Endometrial microvascular endothelial cells (primary cell): ENCODE measurements around the gene TRAF4. TPM values are rescaled to one million over a fixed set of nuclear protein-coding genes. Genes with fewer than 3 reads are reported as not detected.
"Not testable (repeated sequence)": the region's sequence is repeated elsewhere in the genome, so short reads cannot be mapped to it uniquely, and the experiment has no call there.

Experiments
- in situ Hi-C: cut with HindIII; loops from 2 replicates; pipeline ENCODE4 v1.10.0; 2017; ENCODE audit warnings: low sequenced_read_pairs, low pct_unique_long_range_greater_than_20kb; ENCODE audit errors: inconsistent ontology term
- total RNA-seq: library from RNA; depleted of rRNA; stranded (reverse); fragments of >200 nt; gene quantifications from one replicate; pipeline ENCODE4 v1.2.3, GENCODE V29; 2015; ENCODE audit errors: inconsistent ontology term

The TRAF4 gene
- total RNA-seq, 1 donor from 2014 or later: 14.3 TPM

- in situ Hi-C loops: no loop called here
Measured at GRCh38 chr17:28712705-28713415, 31.0 kb upstream of the TRAF4 start.

DNA sequence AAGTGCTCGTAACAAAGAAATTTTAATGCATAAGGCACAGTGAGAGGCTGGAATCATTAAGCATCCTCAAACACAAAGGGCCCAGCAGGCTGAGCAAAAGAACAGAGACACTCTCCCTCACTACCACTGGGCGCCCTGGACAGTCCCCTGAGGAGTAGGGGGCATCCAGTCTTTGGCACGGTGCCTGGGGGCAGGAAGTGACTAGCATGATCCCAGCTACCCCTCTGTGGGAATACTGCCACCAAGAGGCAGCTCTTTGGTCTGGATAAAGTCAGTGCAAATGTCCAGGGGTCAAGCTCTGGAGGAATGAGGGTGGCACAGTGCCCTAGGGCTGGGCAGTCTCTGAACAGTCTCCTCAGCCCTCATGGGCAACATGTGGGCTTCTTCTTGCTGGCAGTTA, 29.5 kb upstream of the TRAF4 start:
- in situ Hi-C loops: no loop called here

DNA sequence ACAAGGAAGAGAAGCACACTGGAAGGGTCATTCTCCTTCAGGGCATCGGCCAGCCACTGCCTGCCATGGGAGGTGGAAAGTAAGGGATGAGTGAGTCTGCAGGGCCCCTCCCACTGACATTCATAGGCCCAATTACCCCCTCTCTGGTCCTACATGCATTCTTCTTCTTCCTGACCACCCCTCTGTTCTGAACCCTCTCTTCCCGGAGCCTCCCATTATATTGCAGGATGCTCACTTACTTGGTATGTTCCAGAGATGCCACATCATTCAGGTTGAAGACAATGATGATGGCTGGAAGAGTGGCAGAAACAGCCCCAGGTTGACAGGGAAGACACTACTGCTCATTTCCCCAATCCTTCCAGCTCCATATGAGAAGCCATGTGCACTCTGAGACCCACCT, 28.6 kb upstream of the TRAF4 start:
- in situ Hi-C loops: no loop called here

GRCh38 chr17:28716740-28717577, 26.9 kb upstream of the TRAF4 start:
- in situ Hi-C loops: no loop called here

- in situ Hi-C loops: no loop called here
Measured at GRCh38 chr17:28717578-28718332, 26.1 kb upstream of the TRAF4 start, which contains the start of gene RAB34. Gene RAB34, minus strand, starts transcription at chr17:28717868. Its CDS starts 602 bp downstream, at chr17:28717266.

DNA sequence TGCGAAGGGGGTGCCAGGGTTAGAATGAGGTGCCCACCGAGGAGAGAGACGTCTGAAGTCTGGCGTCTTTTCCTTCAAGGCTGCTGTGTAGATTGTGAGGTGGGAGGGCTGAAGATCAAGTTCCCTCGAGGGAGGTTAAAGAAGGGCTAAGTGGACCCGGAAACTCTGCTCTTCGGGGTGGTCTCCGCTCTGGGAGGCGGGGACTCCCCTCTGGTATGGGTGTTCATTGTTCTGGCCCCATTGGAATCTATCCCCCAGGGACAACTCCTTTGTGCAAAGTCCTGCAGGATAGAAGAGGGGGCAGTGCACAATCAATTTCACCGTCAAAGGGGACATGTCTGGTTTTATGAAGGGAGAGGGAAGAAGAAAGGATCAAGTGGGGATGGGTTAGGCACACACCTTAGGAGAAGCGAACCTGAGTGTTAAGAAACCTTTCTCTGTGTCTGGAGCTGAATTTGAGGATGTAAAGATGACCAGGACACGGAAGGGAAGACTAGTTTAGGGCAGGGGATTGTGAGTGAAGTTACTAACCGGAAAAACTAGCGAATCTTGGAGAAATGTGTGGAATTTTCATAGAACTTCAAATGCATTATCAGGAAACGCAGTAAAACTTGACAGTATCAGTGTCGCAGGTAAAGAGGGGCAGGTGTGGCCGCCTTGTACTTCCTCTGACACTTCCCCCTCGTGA, 25.3 kb upstream of the TRAF4 start:
- in situ Hi-C loops: no loop called here

- in situ Hi-C loops: no loop called here
Measured at GRCh38 chr17:28719021-28719433, 24.8 kb upstream of the TRAF4 start.

DNA sequence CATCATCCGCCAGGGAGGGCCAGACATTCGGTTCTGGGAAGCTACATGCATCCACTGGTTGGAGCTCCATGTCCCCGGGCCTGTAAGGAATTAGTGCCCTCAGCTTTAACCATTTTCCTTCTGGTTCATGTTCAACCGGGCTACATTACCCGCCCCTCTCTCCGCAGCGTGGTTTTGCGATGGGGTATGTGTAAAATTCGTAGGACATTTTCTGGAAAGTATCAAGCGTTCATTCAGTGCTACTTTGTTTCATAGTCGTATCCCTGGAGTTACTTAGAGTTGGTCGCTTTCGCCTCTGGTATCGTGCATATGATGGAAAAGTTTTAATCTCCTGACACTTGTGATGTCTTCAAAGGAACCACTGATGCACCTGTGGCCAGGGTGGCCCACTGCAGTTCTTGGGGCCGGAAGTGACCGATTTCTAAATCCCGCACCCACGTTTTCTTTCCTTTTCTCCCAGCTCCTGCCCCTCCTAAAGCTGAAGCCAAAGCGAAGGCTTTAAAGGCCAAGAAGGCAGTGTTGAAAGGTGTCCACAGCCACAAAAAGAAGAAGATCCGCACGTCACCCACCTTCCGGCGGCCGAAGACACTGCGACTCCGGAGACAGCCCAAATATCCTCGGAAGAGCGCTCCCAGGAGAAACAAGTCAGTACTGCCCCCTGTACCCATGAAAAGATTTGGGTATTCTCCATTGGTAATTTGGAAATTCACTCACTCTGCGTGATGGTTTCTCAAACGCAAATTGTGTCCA, 23.4 kb upstream of the TRAF4 start:
- in situ Hi-C loops: no loop called here

DNA sequence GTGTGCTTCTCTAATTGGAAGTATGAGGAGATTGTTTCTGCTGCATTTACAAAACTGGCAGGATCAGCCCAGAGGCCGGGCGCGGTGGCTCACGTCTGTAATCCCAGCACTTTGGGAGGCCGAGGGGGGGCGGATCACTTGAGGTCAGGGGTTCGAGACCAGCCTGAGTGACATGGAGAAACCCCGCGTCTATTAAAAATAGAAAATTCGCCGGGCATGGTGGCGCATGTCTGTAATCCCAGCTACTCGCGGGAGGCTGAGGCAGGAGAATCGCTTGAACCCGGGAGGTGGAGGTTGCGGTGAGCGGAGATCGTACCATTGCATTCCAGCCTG, 22.8 kb upstream of the TRAF4 start:
- in situ Hi-C loops: not testable (repeated sequence)

DNA sequence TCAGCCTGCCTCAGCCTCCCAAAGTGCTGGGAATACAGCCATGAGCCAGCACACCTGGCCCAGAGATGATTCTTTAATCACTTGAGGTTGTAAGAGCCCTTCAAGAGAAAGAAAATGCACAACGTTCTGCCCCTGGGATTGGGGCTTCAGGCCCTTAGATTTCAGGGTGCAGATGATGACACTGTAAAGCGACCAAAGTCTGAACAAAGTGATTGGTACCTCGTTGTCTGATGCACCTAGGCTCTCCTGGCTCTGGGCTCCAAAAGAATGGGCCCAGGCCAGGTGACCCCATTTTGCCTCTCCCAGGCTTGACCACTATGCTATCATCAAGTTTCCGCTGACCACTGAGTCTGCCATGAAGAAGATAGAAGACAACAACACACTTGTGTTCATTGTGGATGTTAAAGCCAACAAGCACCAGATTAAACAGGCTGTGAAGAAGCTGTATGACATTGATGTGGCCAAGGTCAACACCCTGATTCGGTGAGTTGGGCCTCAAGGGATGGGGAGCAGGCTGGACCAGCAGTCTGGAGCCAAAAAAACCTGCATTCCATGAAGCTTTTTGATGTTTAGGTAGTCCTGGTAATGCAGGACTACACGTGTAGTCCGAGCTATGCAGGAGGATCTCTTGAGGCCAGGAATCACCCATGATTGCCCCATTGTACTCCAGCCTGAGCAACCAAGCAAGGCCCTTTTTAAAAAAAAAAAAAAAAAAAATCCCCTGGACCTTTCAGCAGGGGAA, 21.2 kb upstream of the TRAF4 start:
- in situ Hi-C loops: no loop called here

DNA sequence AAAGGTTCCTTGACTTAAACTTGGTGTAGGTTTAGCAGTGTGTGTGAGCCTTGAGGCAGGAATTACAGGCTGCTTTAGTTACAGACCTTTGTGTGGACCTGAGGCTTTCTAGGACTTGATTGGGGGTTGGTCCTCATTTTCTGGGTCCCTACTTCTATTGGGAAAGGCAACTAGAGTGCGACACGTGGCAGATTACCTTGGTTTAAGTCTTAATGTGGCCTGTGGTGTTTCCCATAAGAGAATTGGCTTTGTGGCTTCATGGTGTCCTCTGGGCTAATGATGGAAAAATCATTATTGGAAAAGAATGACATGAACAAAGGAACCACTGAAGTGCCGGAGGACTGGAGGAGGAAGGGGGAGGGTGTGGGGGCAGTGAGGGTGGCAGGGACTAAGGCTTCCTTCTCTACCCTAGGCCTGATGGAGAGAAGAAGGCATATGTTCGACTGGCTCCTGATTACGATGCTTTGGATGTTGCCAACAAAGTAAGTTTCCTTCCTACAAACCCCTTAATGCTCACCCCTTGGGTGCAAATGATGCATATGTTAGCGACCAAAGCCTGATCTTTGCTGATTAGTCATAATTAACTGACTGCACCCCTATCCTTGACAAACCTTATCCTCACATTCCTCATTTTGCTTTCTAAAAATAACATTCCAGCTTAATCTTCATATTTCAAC, 20.5 kb upstream of the TRAF4 start:
- in situ Hi-C loops: no loop called here

GRCh38 chr17:28723836-28724499, 19.8 kb upstream of the TRAF4 start:
- in situ Hi-C loops: not testable (repeated sequence)

GRCh38 chr17:28724500-28725165, 19.2 kb upstream of the TRAF4 start:
- in situ Hi-C loops: no loop called here

DNA sequence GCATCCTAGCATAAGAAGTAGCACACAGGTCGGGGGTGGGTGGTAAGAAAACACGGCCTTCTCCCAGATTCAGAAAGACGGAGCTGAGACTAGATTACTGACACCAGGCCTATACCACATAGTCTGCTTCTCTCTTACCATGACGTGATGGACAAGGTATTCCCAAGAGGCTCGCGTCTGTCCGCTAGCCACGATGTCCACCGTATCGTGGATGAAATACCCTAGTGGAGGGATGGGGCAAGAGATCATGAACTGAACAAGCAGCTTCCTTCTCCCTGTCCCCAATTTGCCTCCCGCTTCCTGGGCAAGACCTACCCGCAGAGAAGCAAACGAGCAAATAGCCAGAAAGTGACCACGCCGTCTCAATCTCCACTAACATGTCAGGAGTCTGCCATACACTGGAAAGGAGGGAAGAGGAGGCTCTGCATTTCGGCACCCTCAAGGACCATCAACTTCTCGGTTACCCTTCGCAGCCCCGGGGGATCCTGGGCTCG, 18.6 kb upstream of the TRAF4 start:
- in situ Hi-C loops: no loop called here

- in situ Hi-C loops: no loop called here
Measured at GRCh38 chr17:28725660-28726225, 18.1 kb upstream of the TRAF4 start.

DNA sequence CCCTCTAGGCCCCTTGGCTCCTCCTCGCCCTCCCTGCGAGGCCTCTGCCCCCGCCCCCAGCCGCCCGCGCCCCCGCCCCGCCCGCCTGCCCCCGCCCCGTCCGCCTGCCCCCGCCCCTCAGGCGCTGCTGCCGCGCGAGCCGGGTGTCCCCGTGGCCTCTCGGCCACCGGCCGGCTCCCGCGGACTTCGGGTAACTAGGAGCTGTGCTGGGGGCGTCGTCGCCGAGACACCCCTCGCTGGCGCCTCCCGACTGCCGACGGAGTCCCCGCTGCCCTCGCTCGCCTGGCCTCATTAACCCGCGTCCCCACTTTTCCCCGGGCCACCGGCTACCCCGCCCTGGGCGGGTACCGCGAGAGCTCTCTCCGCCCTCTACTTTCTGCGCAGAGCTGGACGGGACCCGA, 17.6 kb upstream of the TRAF4 start, which contains the start of gene TLCD1:
TLCD1 (minus strand) TSS at position 8 of the 401 bp plus-strand sequence. CDS start 136 bp downstream, outside the sequence.
- in situ Hi-C loops: no loop called here
